Kidney (tissue), 14 donors: ENCODE results near the gene NCKAP5. TPM values are rescaled to one million over a fixed set of nuclear protein-coding genes. Genes with fewer than 3 reads are reported as not detected.

Source experiments
- DNase-seq, 5 donors: peaks; one replicate each; pipeline ENCODE4 v3.0.0-alpha.2; 2013 to 2020
- FAIRE-seq: peaks from 2 replicates; lab custom pipeline; 2012; peaks lifted over from hg19 to GRCh38; lab: Jason Lieb, UNC
- H3K27ac ChIP-seq, 2 donors: one replicate each; pipeline ENCODE4 v1.7.0; 2013; ENCODE audit warnings: low read depth in 2 of 2, low read length in 2 of 2, inconsistent platforms in 1 of 2
- H3K27me3 ChIP-seq: one replicate; pipeline ENCODE4 v1.7.1; 2013; ENCODE audit warnings: low read length, inconsistent platforms; ENCODE audit not compliant: control insufficient read depth, insufficient read depth
- H3K36me3 ChIP-seq, 3 donors: one replicate each; pipeline versions ENCODE4 v1.7.0 to v1.7.1; 2013; ENCODE audit warnings: low read length in 3 of 3, control low read depth in 1 of 3, inconsistent platforms in 1 of 3; ENCODE audit not compliant: insufficient read depth in 3 of 3, control insufficient read depth in 2 of 3
- H3K4me1 ChIP-seq, 3 donors: one replicate each; pipeline versions ENCODE4 v1.7.0 to v1.7.1; 2013; ENCODE audit warnings: low read length in 3 of 3, inconsistent platforms in 1 of 3, low read depth in 1 of 3; ENCODE audit not compliant: control insufficient read depth in 2 of 3, insufficient read depth in 2 of 3
- H3K4me3 ChIP-seq, 3 donors: one replicate each; pipeline versions ENCODE4 v1.7.0 to v1.8.1; 2013; ENCODE audit warnings: low read length in 3 of 3, control low read depth in 1 of 3, inconsistent platforms in 1 of 3
- H3K9ac ChIP-seq, 3 donors: one replicate each; pipeline versions ENCODE4 v1.7.0 to v1.7.1; 2013; ENCODE audit warnings: low read length in 3 of 3, control low read depth in 1 of 3, inconsistent platforms in 1 of 3
- H3K9me3 ChIP-seq, 3 donors: one replicate each; pipeline versions ENCODE4 v1.7.0 to v1.7.1; 2013; ENCODE audit warnings: low read length in 3 of 3, control low read depth in 1 of 3, inconsistent platforms in 1 of 3; ENCODE audit not compliant: control insufficient read depth in 2 of 3, insufficient read depth in 1 of 3
- CTCF ChIP-seq: IDR thresholded peaks from 3 replicates; pipeline ENCODE4 v1.5.1; 2012; ENCODE audit warnings: mild to moderate bottlenecking, moderate library complexity, borderline replicate concordance; ENCODE audit not compliant: insufficient read depth; ENCODE audit errors: extremely low read depth
- intact Hi-C: fragments of 100-400 bp; cut with DNase I; formaldehyde crosslinking; loops from one replicate; pipeline ENCODE4 v1.11.1; 2022
- polyA plus RNA-seq: library from polyadenylated mRNA; stranded (reverse); fragments of 350-450 nt; fragmentation: Illumina TruSeq; extraction: RNeasy Lipid Tissue Mini Kit (QIAGEN cat#74804); gene quantifications from one replicate; pipeline ENCODE4 v1.2.3, GENCODE V29; 2014; ENCODE audit warnings: low read depth, low replicate concordance; ENCODE audit not compliant: insufficient read depth
- total RNA-seq: library from RNA; stranded (reverse); fragmentation: NEBNext Ultra II Directional; extraction: Animal tissue kit (Norgen Biotek cat#: 25700); gene quantifications from one replicate; pipeline ENCODE4 v1.2.1, GENCODE V29; 2021
- donor health status: control.
- donor health status: control.
- donor health status: control.
- donor health status: control.
- donor health status: control.
- donor health status: DM: yes; HTN: yes; CAD: no.
- donor health status: Normal renal cell carcinoma (clear cell type).

NCKAP5 gene
- total and polyA plus RNA-seq, 2 donors from 2014 or later, result 1.8 to 2.9 TPM

- Histone ChIP-seq H3K9ac (no peak overlapping the region), H3K27me3 (no peaks in the 10 kb centered on the region), H3K4me3 (no peak overlapping the region), H3K9me3 (no peaks in the 10 kb centered on the region), H3K27ac (no peak overlapping the region), H3K4me1 (no peaks in the 10 kb centered on the region), H3K36me3 (no peaks in the 10 kb centered on the region)
- intact Hi-C loops, result no loop called here
- FAIRE-seq, result no peak
- peak in 2 of 5 donors; percentile 13 to 18 for DNase-seq
- TF ChIP-seq CTCF, result no peak
These were observed 851.3 kb downstream of the NCKAP5 start for GRCh38 chr2:132716954-132717353.

DNA sequence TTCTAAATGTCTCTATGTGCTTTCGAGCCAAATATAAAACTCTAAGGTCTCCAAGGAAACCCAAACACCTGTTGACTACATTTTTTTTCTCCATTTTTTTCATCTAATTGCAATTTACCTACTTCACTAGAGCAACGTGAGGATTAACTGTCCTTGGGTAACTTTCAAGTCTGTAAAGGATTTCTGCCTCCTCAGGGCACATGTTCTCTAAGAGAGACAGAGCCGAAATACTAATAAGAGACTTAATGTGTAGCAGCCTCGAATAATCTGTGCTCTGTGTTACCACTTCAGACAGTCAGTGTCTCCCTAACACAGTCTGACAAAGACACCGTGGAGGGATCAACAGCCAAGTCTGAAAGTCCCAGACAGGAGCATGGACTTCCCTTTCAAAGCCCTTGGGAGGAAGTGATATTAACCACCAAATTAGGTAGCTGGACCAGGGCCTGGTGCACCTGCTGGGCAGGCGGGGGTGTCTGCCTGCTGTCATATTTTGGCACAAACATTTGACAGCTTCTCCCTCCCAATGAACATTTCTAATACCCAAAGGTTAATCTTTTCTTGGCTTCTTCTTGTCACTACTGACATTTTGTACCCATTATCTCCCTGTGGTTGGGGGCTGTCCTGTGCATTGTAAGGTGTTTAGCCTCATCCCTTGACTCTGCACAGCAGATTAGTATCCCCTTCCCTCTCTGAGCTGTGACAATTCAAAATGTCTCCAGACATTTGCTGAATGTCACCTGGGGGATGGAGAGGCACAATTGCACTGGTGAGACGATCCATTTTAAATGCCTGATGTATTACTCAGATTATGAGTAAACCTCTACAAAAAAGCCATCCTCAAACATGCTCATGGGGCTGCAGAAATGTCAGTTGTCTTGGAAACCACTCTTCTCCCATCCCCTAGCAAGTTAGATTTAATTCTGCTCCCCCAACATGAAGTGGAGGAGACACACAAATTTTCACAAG lies 852.6 kb downstream of the NCKAP5 start:
- Histone ChIP-seq H3K9ac (no peak overlapping the region), H3K36me3 (no peaks in the 10 kb centered on the region), H3K4me1 (no peaks in the 10 kb centered on the region), H3K4me3 (no peak overlapping the region), H3K27me3 (no peaks in the 10 kb centered on the region), H3K27ac (no peak overlapping the region), H3K9me3 (no peaks in the 10 kb centered on the region)
- FAIRE-seq, result no peak
- DNase-seq, result no peak
- TF ChIP-seq CTCF, result no peak
- intact Hi-C loops, result no loop called here

GRCh38 chr2:132703396-132703795 lies 864.9 kb downstream of the NCKAP5 start:
- Histone ChIP-seq H3K9me3 (no peaks in the 10 kb centered on the region), H3K9ac (no peak overlapping the region), H3K4me3 (no peak overlapping the region), H3K27me3 (no peaks in the 10 kb centered on the region), H3K36me3 (no peaks in the 10 kb centered on the region), H3K27ac (no peak overlapping the region), H3K4me1 (no peaks in the 10 kb centered on the region)
- no peak for TF ChIP-seq CTCF
- FAIRE-seq, result no peak
- intact Hi-C loops, result no loop called here
- no peak for DNase-seq
